Measurements from ENCODE around the gene B9D2. TPM values are rescaled to one million over a fixed set of nuclear protein-coding genes. Genes with fewer than 3 reads are reported as not detected.

Gene B9D2
- total RNA-seq, 2 experiments from 2014 or later = 10.6 to 12.8 TPM

GRCh38 chr19:41402010-41402409 lies 38.1 kb upstream of the B9D2 start:
- ATAC-seq (no peak), DNase-seq (no peak)
- CTCF ChIA-PET = interaction anchor here (0.9 kb wide), 1 partner anchor 93 kb away, joined by 3 read pairs; no protein-coding TSS in a partner anchor
- H3K36me3 Mint-ChIP-seq (ENCODE audit: low read depth) = peaks cover 7% of the 10 kb centered on the region
- H3K27me3 Mint-ChIP-seq (ENCODE audit: low read depth) = no peaks in the 10 kb centered on the region
- H3K27ac Mint-ChIP-seq = no peak overlapping the region
- H3K4me1 Mint-ChIP-seq (ENCODE audit: low read depth) = peaks cover 35% of the 10 kb centered on the region
- H3K9me3 Mint-ChIP-seq (ENCODE audit: insufficient read depth) = no peaks in the 10 kb centered on the region
- POLR2A ChIA-PET = no interaction called here
- H3K4me3 Mint-ChIP-seq = no peak overlapping the region

- ChIA-PET POLR2A (no interaction called here), CTCF (no interaction called here)
- Mint-ChIP-seq H3K36me3 (ENCODE audit: low read depth) (peaks cover 7% of the 10 kb centered on the region), H3K27ac (no peak overlapping the region), H3K9me3 (ENCODE audit: insufficient read depth) (no peaks in the 10 kb centered on the region), H3K27me3 (ENCODE audit: low read depth) (no peaks in the 10 kb centered on the region), H3K4me1 (ENCODE audit: low read depth) (peaks cover 38% of the 10 kb centered on the region), H3K4me3 (no peak overlapping the region)
- ATAC-seq = no peak
- DNase-seq = no peak
Observed at GRCh38 chr19:41401483-41401882, 37.5 kb upstream of the B9D2 start.

DNA sequence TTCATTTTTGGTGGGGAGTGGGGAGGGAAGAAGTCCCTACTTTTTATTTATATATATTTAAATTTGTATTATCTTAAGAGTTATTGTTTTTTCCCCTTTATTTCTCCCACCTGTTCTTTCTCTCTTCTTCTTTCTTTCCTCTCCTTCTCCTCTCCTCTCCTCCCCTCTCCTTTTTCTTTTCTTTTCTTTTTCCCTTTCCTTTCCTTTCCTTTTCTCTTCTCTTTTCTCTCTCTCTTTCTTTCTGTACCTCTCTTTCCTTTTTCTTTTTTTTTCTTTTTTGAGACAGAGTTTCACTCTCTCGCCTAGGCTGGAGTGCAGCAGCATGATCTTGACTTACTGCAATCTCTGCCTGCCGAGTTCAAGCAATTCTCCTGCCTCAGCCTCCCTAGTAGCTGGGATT lies 35.6 kb upstream of the B9D2 start:
- peak overlapping the region; percentile 28 for H3K4me3 Mint-ChIP-seq
- H3K9me3 Mint-ChIP-seq (ENCODE audit: insufficient read depth) = no peaks in the 10 kb centered on the region
- POLR2A ChIA-PET = interaction anchor here (1.2 kb wide), 1 partner anchor 27 kb away, joined by 3 read pairs; no protein-coding TSS in a partner anchor
- CTCF ChIA-PET = no interaction called here
- no peak overlapping the region for H3K27ac Mint-ChIP-seq
- no peaks in the 10 kb centered on the region for H3K27me3 Mint-ChIP-seq (ENCODE audit: low read depth)
- DNase-seq (no peak), ATAC-seq (no peak)
- H3K36me3 Mint-ChIP-seq (ENCODE audit: low read depth) = peaks cover 7% of the 10 kb centered on the region
- H3K4me1 Mint-ChIP-seq (ENCODE audit: low read depth) = peaks cover 49% of the 10 kb centered on the region

GRCh38 chr19:41399091-41399490 lies 35.1 kb upstream of the B9D2 start:
- Mint-ChIP-seq H3K9me3 (ENCODE audit: insufficient read depth) (no peaks in the 10 kb centered on the region), H3K27ac (no peak overlapping the region), H3K4me1 (ENCODE audit: low read depth) (peaks cover 49% of the 10 kb centered on the region), H3K27me3 (ENCODE audit: low read depth) (no peaks in the 10 kb centered on the region), H3K36me3 (ENCODE audit: low read depth) (peaks cover 7% of the 10 kb centered on the region), H3K4me3 (peak overlapping the region; percentile 99)
- ATAC-seq (no peak), DNase-seq (no peak)
- CTCF ChIA-PET = no interaction called here
- POLR2A ChIA-PET = interaction anchor here (1.2 kb wide), 1 partner anchor 28 kb away, joined by 3 read pairs; no protein-coding TSS in a partner anchor

GRCh38 chr19:41398598-41398997 lies 34.6 kb upstream of the B9D2 start:
- ChIA-PET CTCF (no interaction called here), POLR2A (interaction anchor here (1.2 kb wide), 1 partner anchor 28 kb away, joined by 3 read pairs; no protein-coding TSS in a partner anchor)
- ATAC-seq (no peak), DNase-seq (no peak)
- Mint-ChIP-seq H3K9me3 (ENCODE audit: insufficient read depth) (no peaks in the 10 kb centered on the region), H3K27me3 (ENCODE audit: low read depth) (no peaks in the 10 kb centered on the region), H3K27ac (peak overlapping the region; percentile 100), H3K4me1 (ENCODE audit: low read depth) (peaks cover 48% of the 10 kb centered on the region), H3K4me3 (peak overlapping the region; percentile 99), H3K36me3 (ENCODE audit: low read depth) (peaks cover 7% of the 10 kb centered on the region)

DNA sequence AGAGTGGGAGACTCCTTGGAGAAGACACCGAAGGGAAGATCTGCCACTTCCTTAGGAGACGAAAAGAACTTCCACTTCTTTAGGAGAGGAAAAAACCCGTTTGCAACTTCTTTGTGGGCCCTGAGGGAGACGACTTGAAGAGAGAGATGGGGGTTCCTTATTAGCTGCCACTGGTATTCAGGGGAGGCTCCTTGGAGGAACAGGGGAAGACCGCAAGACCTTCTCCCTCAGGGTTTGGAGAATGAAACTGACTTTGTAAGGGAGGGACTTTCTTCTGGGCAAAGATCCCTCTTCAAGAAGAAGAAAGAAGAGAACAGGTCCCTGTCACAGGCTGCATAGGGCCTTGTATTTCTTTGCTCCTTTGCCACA lies 34.1 kb upstream of the B9D2 start:
- CTCF ChIA-PET = no interaction called here
- POLR2A ChIA-PET = no interaction called here
- Mint-ChIP-seq H3K27me3 (ENCODE audit: low read depth) (no peaks in the 10 kb centered on the region), H3K36me3 (ENCODE audit: low read depth) (peaks cover 7% of the 10 kb centered on the region), H3K4me1 (ENCODE audit: low read depth) (peaks cover 44% of the 10 kb centered on the region), H3K27ac (peak overlapping the region; percentile 100), H3K9me3 (ENCODE audit: insufficient read depth) (no peaks in the 10 kb centered on the region), H3K4me3 (peak overlapping the region; percentile 99)
- DNase-seq (no peak), ATAC-seq (no peak)

DNA sequence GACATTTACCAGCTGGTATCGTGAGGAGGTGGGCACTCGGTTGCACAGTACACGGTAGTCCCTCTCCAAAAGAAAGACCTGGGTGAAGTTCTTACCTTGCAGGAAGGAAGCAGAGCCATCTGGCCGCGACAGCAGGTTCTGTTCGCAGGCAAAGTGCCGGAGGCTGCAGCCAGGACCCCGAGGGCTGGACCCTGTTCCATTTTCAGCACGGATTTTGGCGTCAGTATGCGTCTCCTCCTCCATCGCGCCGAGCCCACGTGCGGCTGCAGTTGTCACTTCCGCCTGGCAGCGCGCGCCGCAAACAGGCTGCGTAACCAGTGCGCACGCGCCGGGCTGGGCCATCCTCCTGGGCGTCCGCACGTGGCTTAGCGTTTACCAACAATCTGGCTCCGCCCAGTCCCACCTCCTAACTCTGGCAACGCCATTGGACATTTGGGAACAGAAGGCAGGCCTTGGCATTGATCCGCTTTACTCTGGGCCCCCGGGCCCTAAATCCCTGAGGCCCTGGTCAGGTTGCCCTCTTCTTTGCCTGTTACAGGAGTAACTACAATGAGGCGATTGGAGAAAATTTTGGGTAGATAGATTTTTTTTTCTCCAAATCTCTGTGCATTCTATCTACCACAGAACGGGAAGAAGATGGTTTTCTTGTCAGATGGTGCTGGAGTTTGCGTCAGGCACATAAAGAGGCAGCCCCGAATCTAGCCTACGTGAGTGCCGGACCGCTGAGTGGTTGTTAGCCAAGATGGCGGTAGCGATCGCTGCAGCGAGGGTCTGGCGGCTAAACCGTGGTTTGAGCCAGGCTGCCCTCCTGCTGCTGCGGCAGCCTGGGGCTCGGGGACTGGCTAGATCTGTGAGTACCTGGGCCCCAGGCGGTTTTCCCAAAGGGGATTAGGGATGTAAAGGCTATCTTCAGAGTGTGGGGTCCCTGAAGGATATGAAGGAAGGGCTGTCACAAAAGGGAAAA lies 33.4 kb upstream of the B9D2 start, which contains the start of the genes BCKDHA and EXOSC5:
Gene BCKDHA, plus strand, starts transcription at position 733 of the 964 bp plus-strand sequence. Its CDS starts 10 bp downstream, at position 743.
Gene EXOSC5, minus strand, starts transcription at position 274 of the 964 bp plus-strand sequence. Its CDS starts 31 bp downstream, at position 243.
- Mint-ChIP-seq H3K9me3 (ENCODE audit: insufficient read depth) (no peaks in the 10 kb centered on the region), H3K27ac (peak within 1 kb of the TSS; percentile 100), H3K4me1 (ENCODE audit: low read depth) (peaks cover 44% of the 10 kb centered on the region), H3K36me3 (ENCODE audit: low read depth) (peaks cover 7% of the 10 kb centered on the region), H3K4me3 (peak within 1 kb of the TSS; percentile 99), H3K27me3 (ENCODE audit: low read depth) (no peaks in the 10 kb centered on the region)
- ChIA-PET POLR2A (interaction anchor here (0.7 kb wide), 1 partner anchor 39 kb away, joined by 4 read pairs; no protein-coding TSS in a partner anchor), CTCF (interaction anchor here (0.5 kb wide), 1 partner anchor 1220 kb away, joined by 4 read pairs; no protein-coding TSS in a partner anchor)
- DNase-seq (peak; percentile 99), ATAC-seq (peak; percentile 99)

DNA sequence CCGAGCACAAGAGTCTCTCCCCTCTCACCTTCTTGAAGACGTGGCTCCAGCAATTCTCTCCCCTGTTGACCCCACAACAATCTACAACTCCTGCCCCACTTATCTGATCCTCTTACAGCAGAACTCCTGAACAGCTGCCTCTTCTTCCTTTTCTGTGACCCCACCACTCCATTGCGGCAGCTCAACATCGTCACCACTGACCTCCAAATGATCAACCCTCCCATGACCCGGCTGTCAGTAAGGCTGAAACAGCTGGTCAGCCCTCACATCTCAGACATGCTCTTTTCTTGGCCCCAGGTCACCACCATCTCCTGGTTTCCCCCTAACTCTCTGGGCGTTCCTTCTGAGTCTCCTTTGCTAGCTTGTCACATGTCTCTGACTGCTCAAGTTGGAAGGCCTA lies 31.4 kb upstream of the B9D2 start:
- ATAC-seq (no peak), DNase-seq (no peak)
- H3K27ac Mint-ChIP-seq = peak overlapping the region; percentile 23
- no peaks in the 10 kb centered on the region for H3K27me3 Mint-ChIP-seq (ENCODE audit: low read depth)
- CTCF ChIA-PET = interaction anchor here (1.1 kb wide), 1 partner anchor 29 kb away, joined by 3 read pairs; no protein-coding TSS in a partner anchor
- no peaks in the 10 kb centered on the region for H3K9me3 Mint-ChIP-seq (ENCODE audit: insufficient read depth)
- H3K4me3 Mint-ChIP-seq = peak overlapping the region; percentile 99
- H3K36me3 Mint-ChIP-seq (ENCODE audit: low read depth) = peaks cover 8% of the 10 kb centered on the region
- POLR2A ChIA-PET = no interaction called here
- peaks cover 37% of the 10 kb centered on the region for H3K4me1 Mint-ChIP-seq (ENCODE audit: low read depth)

- H3K9me3 Mint-ChIP-seq (ENCODE audit: insufficient read depth) = no peaks in the 10 kb centered on the region
Observed at GRCh38 chr19:41392775-41393174, 28.8 kb upstream of the B9D2 start.

DNA sequence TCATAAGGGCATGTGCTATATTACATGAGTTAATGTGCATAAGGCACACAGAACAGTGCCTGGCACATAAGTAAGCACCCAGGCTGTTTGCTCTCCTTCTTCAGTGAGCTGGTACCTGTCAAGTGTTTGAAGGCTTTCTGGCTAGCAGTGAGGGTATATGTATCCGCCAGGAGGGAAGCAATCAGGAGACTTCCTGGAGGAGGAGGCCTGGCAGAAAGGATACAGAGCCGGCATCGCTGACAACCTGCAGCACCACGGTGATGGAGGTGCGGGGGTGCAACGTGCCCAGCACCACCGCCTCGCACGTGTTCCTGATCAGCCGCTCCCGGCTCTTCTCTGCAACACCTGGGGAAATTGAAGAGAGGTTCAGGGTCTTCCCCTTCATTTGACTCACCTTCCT lies 27.7 kb upstream of the B9D2 start:
- H3K27ac Mint-ChIP-seq = no peak overlapping the region
- DNase-seq = no peak
- no peak overlapping the region for H3K4me3 Mint-ChIP-seq
- peaks cover 17% of the 10 kb centered on the region for H3K36me3 Mint-ChIP-seq (ENCODE audit: low read depth)
- POLR2A ChIA-PET = no interaction called here
- no peaks in the 10 kb centered on the region for H3K9me3 Mint-ChIP-seq (ENCODE audit: insufficient read depth)
- CTCF ChIA-PET = no interaction called here
- H3K4me1 Mint-ChIP-seq (ENCODE audit: low read depth) = peaks cover 12% of the 10 kb centered on the region
- H3K27me3 Mint-ChIP-seq (ENCODE audit: low read depth) = no peaks in the 10 kb centered on the region
- ATAC-seq = no peak

More at GRCh38 chr19:41392775-41393174, 28.8 kb upstream of the B9D2 start:
- Mint-ChIP-seq H3K36me3 (ENCODE audit: low read depth) (peaks cover 17% of the 10 kb centered on the region), H3K27me3 (ENCODE audit: low read depth) (no peaks in the 10 kb centered on the region), H3K27ac (no peak overlapping the region), H3K4me1 (ENCODE audit: low read depth) (peaks cover 18% of the 10 kb centered on the region), H3K4me3 (no peak overlapping the region)
- POLR2A ChIA-PET = no interaction called here
- no peak for DNase-seq
- ATAC-seq = no peak
- CTCF ChIA-PET = no interaction called here

GRCh38 chr19:41386442-41386841 lies 22.5 kb upstream of the B9D2 start:
- no peak for DNase-seq
- Mint-ChIP-seq H3K27ac (no peak overlapping the region), H3K4me1 (ENCODE audit: low read depth) (no peaks in the 10 kb centered on the region), H3K36me3 (ENCODE audit: low read depth) (peaks cover 24% of the 10 kb centered on the region), H3K9me3 (ENCODE audit: insufficient read depth) (no peaks in the 10 kb centered on the region), H3K4me3 (no peak overlapping the region), H3K27me3 (ENCODE audit: low read depth) (no peaks in the 10 kb centered on the region)
- POLR2A ChIA-PET = no interaction called here
- CTCF ChIA-PET = interaction anchor here (1.2 kb wide), 1 partner anchor 8 kb away, joined by 3 read pairs; no protein-coding TSS in a partner anchor
- no peak for ATAC-seq

DNA sequence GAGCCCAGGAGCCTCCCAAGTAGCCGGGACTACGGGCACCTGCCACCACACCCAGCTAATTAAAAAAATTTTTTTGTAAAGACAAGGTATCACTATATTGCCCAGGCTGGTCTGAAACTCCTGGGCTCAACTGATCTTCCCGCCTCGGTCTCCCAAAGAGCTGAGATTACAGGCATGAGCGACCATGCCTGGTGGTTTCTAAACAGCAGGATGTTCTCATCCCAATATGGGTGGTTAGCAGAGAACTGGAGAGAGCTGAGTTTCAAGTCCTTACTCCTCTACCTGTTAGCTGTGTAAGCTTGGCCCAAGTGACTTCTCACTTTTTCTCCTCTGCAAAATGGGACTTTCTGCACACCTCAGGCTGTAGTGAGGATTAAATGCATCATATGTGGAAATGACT lies 20.4 kb upstream of the B9D2 start:
- POLR2A ChIA-PET = no interaction called here
- H3K27ac Mint-ChIP-seq = no peak overlapping the region
- no peak for DNase-seq
- H3K4me1 Mint-ChIP-seq (ENCODE audit: low read depth) = no peaks in the 10 kb centered on the region
- H3K36me3 Mint-ChIP-seq (ENCODE audit: low read depth) = peaks cover 15% of the 10 kb centered on the region
- no peak overlapping the region for H3K4me3 Mint-ChIP-seq
- no peaks in the 10 kb centered on the region for H3K27me3 Mint-ChIP-seq (ENCODE audit: low read depth)
- no peaks in the 10 kb centered on the region for H3K9me3 Mint-ChIP-seq (ENCODE audit: insufficient read depth)
- CTCF ChIA-PET = no interaction called here
- no peak for ATAC-seq
